HG02973 (cell line): ENCODE measurements around the gene HNMT.

Source experiments
- ATAC-seq: cut with Tn5 transposase; IDR thresholded peaks from one replicate; pipeline ENCODE4 v1.9.1; 2021; ENCODE audit warnings: moderate library complexity; ENCODE audit not compliant: unreplicated experiment

Gene HNMT

DNA sequence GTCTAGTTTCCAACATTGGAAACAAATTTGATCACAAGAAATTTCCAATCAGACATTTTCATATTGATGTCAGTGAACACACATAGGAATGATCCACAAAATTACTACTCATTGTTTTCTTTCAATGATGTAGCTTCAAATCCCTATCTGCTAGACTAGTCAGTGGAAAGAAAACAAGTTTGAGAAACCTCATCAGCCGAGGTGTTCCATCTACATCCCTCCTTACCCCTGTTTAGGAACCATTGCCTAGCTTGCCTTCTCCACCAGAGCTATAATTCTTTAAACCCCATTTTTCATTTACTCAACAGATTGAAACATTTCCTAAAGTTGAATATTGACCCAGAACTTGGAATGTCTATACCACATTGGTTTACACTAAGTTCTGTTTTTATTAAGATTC, 45.3 kb downstream of the HNMT start:
- no peak for ATAC-seq

DNA sequence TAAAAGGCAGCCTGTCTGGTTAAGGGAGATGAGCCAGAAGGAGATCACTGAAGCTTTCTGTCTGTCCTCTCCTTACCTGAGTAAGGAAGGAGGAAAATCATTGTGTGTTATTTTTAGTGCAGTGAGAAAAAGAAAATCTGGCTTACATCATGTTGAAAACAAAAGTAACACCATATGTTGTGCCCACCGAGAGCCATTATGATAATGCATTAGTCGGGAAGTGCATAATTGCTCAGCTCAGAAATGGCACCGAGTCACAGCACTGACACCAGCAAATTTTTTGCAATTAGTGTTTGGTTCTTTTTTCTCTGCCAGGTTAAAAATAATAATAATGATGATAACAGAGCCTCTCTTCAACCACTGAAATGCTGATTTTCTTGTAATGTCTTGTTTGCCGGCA, 46.6 kb downstream of the HNMT start:
- no peak for ATAC-seq

DNA sequence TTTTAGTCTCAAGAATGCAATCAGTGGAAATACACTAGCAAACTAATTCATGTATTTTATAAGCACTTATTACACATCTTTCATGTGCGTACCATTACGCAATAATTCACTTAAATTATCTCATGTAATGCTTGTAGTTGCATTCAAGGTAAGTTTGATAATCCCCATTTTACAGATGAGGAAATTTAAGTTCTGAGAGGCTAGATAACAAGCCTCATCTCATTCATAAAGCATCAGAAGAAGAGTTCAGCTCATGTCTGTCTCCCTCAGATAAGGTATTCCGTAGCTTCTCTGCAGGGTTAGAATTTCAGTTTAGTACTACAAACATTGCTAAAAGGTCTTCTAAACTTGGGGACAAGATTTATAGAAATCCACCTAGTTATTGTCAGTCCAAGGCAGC, 47.8 kb downstream of the HNMT start:
- no peak for ATAC-seq

DNA sequence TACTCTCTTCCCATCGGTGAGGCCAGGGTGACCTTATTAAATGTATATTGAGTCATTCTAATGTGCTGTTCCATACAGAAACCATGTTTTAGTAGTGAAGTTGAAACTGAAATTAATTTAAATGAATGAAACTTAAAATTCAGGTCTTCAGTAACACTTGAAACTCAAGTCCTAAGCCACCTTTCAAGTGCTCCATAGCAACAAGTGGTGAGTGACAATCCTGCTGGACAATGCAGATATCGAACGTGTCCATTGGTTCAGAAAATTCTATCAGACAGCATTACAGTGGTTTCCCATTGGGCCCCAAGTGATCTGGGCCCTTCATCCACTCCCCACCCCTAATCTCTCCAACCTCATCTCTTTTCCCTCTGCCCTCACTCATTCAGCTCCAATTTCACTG, 48.7 kb downstream of the HNMT start:
- no peak for ATAC-seq

DNA sequence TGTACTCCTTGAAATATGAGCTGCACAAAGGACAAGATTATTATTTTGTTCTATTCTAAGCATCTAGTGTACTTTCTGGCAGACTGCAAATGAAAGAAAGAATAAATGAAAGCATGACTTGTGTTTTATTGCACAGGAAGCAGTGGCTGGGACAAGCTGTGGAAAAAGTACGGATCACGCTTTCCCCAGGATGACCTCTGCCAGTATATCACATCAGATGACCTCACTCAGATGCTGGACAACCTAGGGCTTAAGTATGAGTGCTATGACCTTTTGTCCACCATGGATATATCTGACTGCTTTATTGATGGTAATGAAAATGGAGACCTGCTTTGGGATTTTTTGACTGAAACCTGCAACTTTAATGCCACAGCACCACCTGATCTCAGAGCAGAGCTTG, 49.4 kb downstream of the HNMT start:
- no peak for ATAC-seq

DNA sequence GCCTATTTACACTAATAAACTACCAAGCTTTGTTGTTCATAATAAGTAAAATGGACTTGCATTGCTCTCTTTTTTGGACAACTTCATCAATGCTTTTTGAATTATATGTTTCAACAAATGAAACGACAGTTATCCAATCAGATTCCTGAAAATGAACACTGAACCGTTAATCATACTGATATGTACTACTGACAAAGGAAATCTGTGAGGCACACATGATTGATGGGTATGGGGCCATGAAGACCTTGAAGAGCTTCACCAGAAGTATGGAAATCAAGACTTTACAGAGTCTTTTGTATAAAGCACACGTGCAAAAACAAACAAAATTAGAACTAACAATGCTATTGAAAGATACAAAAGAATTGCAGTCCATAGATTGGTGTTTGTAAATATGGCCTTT, 51.2 kb downstream of the HNMT start:
- ATAC-seq: no peak

DNA sequence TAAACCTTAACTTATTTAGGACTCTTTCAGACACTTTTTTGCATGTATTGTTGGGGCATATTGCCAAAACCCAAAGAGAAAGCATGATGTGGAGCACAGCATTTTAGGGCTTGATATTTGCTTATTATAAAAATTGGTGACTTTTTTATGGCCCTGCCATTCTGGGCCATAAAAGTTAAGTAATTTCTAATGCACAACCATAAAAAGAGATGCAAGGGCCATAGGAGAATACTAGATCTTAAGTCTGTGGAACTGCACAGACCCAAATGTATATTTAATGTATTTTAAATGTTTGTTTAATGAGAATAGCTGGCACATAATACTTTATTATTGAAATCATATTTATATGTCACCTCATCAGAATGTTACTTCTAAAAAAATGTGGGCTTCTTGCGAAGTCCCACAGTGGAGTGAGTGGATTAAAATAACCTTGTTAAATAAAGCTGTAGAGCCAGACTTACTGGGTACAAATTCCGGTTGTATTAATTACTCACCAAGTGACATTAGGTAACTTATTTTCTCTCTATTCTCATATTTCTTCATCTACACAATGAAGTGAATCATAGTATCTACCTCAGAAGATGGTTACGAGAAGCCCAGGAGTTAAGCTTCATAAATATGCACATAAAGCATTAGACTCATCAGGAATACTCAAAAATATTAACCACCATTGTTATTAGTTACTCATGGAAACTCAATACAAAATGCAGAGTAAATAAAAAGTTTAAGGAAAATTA, 52.2 kb downstream of the HNMT start:
- ATAC-seq: no peak

DNA sequence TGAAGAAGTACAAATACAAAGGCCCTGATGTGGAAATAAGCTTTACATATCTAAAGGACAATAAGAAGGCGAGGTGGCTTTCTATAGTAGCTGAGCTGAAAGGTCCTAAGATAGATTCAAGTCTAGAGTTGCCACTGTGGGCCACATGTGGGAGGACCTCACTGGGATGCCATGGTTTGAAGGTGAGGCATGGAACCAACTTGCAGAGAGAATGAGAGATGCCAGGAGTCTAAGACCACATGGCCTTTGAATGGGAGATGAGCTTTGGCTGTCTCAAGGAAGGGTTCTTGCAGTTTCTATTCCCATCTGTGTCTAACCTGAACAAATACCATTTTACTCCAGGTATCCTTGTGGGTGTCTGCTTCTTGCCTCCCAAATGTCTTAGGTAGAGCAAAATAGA, 53.6 kb downstream of the HNMT start:
- ATAC-seq: no peak

DNA sequence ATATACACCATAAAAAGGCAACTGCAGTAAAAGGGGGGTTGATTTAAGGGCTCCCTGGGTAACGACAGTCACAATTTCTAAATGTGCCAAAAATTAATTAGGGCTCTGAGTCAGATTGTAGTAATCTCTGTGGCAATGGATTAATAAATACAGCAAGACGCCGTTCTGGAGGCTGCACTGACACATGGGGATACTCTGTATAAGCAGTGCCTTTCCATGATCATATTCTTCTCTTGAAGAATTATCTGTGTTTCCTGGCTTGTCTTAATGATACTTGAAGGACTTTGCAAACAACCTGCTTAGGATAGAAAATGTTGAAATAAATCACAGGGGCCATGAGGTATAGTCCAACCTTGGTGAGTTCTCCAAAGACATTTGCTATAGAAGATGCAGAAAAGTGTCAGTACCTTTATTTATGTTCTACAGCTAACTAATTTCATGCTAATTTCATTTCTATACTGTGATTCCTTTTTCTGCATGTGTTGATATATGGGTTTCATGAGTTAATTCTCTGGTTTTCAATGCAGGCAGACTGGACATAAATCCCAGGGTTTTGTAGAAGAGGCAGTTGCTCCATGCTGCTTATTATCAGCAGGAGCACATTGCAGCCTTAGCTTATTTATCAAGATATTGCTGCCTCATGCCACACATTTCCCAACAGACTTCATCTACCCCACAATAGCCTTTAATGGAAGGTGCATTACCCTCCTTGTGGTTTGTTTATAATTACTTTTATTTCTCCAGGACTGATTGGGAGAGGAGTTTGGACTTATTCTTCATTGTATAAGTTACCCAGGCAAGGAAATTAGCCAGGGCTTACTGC, 54.8 kb downstream of the HNMT start:
- no peak for ATAC-seq

DNA sequence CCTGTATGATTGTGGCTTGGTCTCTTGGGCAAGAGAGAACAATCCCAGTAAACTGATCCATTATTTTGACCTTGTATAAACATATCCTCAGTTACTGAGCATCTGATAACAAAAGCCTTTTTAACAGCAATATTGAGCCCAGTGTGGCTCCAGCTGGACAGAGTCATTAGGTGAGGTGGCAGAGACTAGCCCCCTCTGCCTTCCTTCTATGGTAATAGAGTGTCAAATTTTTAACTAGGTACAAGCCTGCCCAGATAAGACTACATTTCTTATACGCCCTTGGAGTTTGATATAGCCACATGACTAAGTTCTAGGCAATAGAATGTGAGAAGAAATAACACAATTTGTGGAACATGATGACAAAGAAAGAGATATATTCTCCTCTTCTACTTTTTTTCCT, 56.2 kb downstream of the HNMT start:
- ATAC-seq: no peak

DNA sequence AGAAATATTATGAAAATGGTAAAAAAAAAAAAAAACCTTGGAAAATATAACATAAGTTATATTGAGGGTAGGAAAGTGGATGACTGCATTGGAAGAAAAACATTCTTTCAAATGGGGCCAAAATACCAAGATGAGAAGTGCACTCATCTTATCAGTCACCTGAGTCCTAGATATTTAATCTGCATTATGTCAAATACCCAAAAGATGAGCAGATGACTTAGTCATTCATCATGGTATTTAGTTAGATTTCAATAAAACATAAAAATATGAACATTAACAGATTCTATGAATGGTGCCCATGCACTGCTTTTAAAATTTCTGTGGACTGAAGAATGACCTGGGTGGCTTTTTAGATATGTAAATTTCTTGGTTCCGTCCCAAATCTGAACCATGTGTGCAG, 56.9 kb downstream of the HNMT start:
- no peak for ATAC-seq

DNA sequence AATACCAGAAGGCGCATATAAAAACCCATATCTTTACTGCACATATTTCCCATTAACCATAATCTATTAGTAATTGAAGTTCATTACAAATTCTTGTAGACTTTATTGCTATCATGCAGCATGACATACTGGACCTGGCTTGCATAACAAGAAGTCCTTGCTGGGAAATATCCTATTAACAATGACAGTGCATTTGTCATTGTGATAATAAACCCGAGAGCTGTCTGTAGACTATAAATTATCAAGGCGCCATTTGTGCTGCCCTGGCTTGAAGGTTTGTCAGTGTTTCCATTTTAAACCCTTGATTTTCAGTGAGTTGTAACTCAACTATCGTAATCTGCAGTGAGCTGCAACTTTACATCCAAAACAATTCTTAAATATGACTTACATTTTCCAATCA, 59.0 kb downstream of the HNMT start:
- no peak for ATAC-seq

DNA sequence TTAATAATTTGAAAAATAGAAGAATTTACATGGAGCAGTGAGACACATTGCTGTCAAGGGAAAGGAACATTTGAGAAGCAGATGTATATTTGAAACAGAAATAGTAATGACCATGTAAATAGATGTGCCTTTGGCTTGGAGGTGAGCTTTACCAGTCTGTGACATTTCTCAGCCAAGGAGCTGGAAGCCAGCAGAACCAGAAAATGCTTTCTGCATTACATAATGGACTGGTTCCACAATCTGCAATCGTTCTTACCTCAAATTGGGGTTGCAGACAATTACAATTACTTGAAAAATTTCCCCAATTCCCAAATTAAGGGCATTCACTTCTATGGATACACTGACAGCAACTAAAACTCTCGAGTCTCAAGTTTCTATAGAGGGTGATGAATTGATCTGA, 59.7 kb downstream of the HNMT start:
- ATAC-seq: no peak

DNA sequence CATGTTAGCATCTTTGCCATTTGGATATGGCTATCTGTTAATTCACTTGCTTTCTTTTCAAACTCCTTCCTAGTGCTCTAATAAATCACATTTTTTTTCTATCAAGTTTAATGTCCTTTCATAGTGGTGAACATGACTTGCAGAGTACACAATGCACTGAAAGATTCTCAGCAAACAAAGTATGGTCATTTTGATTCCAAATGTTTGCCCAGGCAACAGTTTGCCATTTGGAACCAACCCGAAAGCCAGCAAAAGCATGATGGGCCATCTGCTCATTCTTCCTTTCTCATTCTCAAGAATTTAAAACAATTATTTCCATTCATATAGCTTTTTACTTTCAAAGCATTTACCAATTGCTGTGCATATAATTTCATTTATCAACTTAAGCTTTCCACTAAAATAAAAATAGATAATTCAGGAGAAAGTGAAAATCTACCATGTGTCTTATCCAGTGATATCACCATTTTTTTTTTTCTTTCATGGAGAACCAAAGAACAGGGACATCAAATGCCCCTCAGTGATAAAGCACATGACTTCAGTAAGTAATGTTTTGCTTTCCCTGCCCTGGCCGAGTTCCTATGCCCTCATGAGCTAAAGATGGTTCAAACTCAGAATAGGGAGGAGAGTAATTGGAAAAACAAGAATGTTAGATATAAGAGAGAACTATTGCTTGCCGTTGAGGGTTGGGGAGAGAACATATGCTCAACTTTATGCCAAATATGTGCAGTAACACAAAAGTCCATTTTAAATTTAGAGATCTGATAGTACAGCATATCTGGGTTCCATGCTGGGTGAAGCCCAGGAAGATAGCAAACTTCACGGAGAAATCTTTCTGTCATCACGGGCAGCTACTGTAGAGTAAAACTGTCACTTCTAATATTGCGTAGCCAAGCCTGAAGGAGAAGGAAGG, 62.1 kb downstream of the HNMT start:
- ATAC-seq: no peak

DNA sequence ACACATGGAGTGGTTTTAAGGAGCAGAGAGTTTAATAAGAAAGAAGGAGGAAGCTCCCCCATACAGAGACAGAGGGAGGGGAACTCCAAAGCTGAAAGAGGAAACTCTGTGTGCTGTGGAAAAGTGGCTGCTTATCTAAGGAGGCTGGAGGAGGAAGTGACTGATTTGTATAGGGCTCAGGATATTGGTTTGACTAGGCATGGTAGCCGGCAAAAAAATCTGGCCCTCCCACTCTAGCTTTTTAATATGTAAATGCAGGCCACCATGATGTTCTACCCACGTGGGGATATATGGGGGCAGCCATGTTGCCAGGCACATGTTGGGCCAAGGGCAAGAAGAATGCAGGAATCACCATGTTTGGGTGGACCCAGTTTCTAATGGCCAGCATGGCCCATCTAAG, 64.3 kb downstream of the HNMT start:
- ATAC-seq: peak; percentile 68

DNA sequence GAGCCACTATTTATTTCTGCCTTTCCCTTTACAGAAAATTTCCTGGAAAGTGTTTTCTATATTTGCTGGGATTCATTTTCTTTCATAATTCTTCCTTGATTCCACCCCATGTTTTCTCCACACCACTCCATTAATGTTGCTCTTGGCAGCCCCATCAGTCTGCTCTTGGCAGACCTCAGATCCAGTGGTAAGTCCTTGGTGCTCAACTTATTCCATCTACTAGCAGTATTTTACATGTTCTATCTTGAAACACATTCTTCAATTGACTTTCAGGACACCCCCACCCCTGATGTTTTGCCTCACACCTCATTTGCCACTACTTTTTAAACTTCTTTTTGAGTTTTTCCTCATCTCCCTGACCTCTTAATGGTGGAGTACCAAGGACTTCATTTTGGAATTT, 65.0 kb downstream of the HNMT start:
- no peak for ATAC-seq

DNA sequence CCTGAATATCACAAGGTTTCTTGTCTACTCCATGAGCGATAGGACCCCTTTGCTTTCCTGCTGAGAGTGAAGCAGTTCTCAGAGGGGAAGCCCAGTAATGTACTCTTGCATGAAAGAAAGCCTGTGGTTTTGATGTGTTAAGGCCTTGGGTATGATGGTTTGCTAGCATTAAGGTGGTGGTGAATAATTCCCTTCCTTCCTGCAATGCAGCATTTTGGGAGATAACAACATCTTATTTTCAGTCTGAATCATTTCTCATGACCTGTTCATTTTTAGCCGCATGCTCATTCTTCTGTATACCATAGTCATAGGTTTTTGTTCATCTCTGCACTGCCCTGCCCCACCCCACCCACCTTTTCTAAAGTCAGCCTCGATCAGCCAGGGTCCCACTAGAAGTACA, 66.2 kb downstream of the HNMT start:
- ATAC-seq: peak; percentile 53

DNA sequence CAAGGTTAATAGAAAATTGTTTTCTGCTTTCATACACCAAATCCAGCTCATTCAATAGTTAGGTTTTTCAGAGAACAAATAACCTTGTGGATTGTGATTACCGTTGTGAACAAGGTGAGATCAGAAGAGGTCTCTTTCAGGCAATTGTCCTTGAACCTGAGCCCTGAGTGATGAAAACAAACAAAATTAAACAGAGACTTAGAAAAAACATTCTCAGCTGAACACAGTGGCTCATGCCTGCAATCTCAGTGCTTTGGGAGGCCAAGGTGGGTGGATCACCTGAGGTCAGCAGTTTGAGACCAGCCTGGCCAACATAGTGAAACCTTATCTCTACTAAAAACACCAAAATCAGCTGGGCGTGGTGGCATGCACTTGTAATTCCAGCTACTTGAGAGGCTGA, 68.1 kb downstream of the HNMT start:
- ATAC-seq: no peak

DNA sequence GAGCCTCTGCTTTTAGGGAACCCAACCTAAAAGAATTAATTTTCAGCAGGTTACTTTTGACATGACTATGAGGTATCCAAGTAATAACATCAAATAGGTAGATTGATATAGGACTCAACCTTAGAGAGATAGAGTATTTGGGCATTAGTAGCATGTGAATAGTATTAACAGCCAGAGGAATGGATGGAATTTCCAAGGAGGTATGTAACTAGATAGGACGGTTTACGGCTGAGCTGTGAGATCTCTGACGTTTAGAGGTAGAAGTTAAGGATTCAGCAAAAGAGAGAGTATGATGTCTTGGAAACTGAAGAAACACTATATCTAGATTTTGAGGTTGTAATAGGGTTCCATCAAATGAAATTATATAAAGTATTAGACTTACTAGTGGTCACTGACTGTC, 70.3 kb downstream of the HNMT start:
- no peak for ATAC-seq

DNA sequence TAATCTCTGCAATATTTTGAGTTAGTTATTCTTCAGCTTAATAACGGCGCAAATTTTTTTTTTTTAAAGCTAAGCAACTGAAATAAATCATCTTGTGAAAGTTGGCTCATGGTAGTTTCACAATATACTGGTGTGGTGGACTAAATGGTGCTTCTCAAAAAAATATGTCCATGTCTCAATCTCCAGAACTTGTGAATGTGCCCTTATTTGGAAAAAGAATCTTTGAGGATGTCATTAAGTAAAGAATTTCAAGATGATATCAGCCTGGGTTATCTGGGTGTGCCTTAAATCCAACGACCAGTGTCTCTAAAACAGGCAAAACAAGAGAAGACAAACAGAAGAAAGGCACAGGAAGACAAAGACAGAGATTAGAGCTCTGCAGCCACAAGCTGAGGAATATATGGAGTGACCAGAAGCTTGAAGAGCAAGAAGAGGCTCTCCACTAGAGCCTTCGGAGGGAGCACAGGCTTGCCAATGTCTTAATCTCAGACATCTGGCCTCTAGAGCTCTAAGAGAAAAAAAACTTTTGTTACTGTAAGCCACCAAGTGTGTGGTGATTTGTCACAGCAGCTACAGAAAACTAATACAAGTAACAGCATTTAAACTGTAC, 71.4 kb downstream of the HNMT start:
- no peak for ATAC-seq

DNA sequence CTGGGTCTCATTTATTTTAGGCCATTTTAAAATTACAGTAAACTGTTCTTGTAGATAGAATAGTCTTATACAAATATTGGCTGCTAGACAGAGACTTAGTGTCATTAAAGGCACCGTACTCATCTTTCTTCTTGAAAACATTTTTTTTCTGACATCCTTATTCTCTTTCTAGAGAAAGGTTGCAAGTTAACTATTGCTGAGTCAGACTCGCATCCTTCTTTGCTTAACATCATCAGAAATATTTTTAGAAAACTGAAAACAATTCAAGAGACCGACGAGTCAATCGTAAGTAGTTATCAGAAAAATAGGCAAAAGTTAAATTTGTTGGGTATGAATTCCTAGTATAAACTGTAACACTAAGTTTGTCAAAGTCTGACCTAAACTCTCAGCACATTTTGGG, 72.2 kb downstream of the HNMT start:
- no peak for ATAC-seq
